AG09309 (cell line): ENCODE data around the gene MTRF1L.

Source experiments
- DNase-seq: peaks from one replicate; pipeline ENCODE4 v3.0.0-alpha.2; 2010; ENCODE audit warnings: low read depth
- H3K4me3 ChIP-seq: 2 replicates; pipeline ENCODE4 v1.5.1; 2011; ENCODE audit warnings: mild to moderate bottlenecking, low read depth, low read length, moderate library complexity; ENCODE audit not compliant: control insufficient read depth
- CTCF ChIP-seq: IDR thresholded peaks from 2 replicates; pipeline ENCODE4 v1.5.1; 2011; ENCODE audit warnings: mild to moderate bottlenecking, low read depth, low read length, inconsistent platforms; ENCODE audit not compliant: insufficient read depth, control insufficient read depth; ENCODE audit errors: missing control alignments

MTRF1L gene

DNA sequence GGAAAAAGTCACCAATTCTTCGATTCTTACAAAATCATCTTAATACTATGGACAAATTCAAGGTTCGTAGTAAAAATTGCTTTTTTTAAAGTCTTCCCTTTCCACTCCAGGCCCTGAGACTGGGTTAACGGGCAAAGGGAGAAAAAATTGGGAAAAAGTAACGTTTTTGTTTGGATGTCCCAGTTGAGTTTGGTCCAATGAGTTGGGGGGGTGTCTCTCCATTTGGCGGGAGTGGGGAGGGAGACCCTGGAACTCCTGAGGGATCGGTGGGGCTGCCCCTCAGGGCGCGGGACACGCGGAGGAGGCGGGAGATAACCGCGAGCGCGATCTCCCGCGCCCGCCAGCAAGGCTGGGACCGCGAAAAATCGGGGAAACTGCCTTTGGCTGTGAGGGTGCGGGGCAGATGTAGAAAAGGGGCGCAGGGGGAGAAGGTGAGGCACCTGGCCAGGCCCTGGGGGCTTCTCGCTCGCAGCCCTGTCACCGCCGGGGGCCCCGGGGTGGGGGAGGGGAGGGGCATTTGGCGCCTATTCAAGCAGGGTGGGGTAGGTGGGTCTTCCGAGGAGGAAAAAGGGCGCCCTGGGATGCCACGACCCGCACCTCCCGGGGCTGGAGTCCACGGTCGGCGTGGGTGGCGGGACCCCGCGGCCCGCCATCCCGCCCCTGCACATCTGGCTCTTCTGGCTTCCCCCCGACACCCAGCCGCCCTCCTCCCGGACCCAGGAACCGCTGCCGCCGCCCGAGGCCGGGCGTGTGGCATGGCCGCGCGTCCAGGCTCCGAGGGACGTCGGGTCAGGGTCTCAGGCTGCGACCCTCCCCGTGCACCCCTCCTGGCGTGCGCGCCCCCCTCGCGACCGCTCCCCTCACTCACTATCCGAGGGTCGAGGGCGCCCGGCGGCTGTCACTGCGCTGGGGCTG lies 20.3 kb downstream of the MTRF1L start:
- no peak for DNase-seq
- H3K4me3 ChIP-seq = peak overlapping the region; percentile 75
- TF ChIP-seq CTCF = no peak

- no peak for TF ChIP-seq CTCF
- DNase-seq = no peak
- H3K4me3 ChIP-seq = peak overlapping the region; percentile 1
Observed at GRCh38 chr6:152981219-152981618, 21.3 kb downstream of the MTRF1L start.

DNA sequence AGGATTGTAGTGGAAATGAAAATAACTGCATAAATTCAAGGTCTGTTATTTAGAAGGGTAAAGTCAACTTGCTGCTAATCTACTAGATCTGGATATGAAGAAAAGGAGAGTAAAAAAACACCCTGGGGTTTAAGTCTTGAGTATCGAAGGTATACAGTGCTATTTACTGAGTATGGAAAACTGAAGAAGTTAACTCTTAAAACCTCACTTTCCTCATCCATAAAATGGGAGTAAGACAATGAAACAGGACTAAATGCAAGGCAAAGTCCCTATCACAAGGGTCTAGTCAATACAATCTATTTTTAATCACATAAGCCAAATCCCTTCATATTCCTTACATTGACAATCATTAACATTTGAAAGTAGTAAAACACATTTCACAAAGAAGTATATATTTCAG lies 21.9 kb downstream of the MTRF1L start:
- DNase-seq = no peak
- no peak overlapping the region for H3K4me3 ChIP-seq
- TF ChIP-seq CTCF = no peak

DNA sequence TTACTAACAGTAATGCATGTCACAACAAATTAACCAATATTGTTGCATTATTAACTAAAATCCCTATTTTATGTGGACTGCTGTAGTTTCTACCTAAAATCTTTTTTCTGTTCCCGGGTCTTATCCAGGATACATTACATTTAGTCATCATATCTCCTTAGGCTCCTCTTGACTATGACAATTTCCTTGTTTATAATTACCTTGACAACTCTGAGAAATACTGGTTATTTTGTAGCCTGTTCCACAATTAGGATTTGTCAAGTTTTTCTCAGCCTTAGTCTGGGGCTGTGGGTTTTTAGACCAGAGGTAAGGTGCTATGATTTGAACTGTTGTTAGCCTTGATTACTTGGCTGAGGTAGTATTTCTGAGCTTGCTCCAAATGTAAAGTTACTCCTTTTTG lies 23.4 kb downstream of the MTRF1L start:
- H3K4me3 ChIP-seq = no peak overlapping the region
- TF ChIP-seq CTCF = no peak
- DNase-seq = no peak

GRCh38 chr6:152978058-152978457 lies 24.5 kb downstream of the MTRF1L start:
- no peak for TF ChIP-seq CTCF
- DNase-seq = no peak
- H3K4me3 ChIP-seq = no peak overlapping the region

- no peak for TF ChIP-seq CTCF
- no peak overlapping the region for H3K4me3 ChIP-seq
- no peak for DNase-seq
Observed at GRCh38 chr6:152977556-152977955, 25.0 kb downstream of the MTRF1L start.
